GM23338 (cell line): ENCODE results near the gene COL8A2.

Source experiments
- CREB1 ChIP-seq: fragments of 250-450 bp; sonication (Bioruptor Pico); IDR thresholded peaks from 2 replicates; pipeline ENCODE4 v1.5.0; 2020; ENCODE audit warnings: low read depth, mild to moderate bottlenecking, moderate library complexity
- CTCF ChIP-seq, 2 experiments: fragments of 200-600 bp in 1 of 2; sonication (generic) in 1 of 2; conservative IDR thresholded peaks; 2 replicates each; pipeline versions ENCODE4 v1.5.1 to v1.6.1; 2016 to 2017; ENCODE audit warnings: antibody characterized with exemption in 2 of 2, low read depth in 2 of 2, mild to moderate bottlenecking in 2 of 2, moderate library complexity in 1 of 2
- EZH2 ChIP-seq: fragments of 200-600 bp; sonication (generic); IDR thresholded peaks from one replicate; pipeline ENCODE4 v1.8.0; 2017; ENCODE audit warnings: antibody characterized with exemption, mild to moderate bottlenecking, low read depth; ENCODE audit not compliant: unreplicated experiment
- EZH2phosphoT487 ChIP-seq: fragments of 200-600 bp; sonication (generic); IDR thresholded peaks from one replicate; pipeline ENCODE4 v1.8.1; 2018; ENCODE audit warnings: antibody characterized with exemption; ENCODE audit not compliant: unreplicated experiment
- JUNB ChIP-seq: IDR thresholded peaks from one replicate; pipeline ENCODE4 v1.6.1; 2016; ENCODE audit warnings: antibody characterized with exemption; ENCODE audit not compliant: unreplicated experiment
- NANOG ChIP-seq: IDR thresholded peaks from 2 replicates; pipeline ENCODE4 v1.6.1; 2016; ENCODE audit warnings: antibody characterized with exemption, borderline replicate concordance
- POLR2AphosphoS5 ChIP-seq: IDR thresholded peaks from 2 replicates; pipeline ENCODE4 v1.6.1; 2016; ENCODE audit warnings: antibody characterized with exemption, low read depth
- ZNF331 ChIP-seq: fragments of 250-450 bp; sonication (Bioruptor Pico); IDR thresholded peaks from 2 replicates; pipeline ENCODE4 v1.5.0; 2020; ENCODE audit warnings: low read depth, mild to moderate bottlenecking, moderate library complexity
- TF ChIP-seq, protein P1 (sequence below): IDR thresholded peaks from one replicate; pipeline ENCODE4 v1.6.1; 2018; ENCODE audit warnings: antibody characterized with exemption; ENCODE audit not compliant: unreplicated experiment
- TF ChIP-seq, protein P2 (sequence below): IDR thresholded peaks from 2 replicates; pipeline ENCODE4 v1.6.1; 2016; ENCODE audit warnings: antibody characterized with exemption

- TF ChIP-seq EZH2phosphoT487 (no peak), CTCF (conservative IDR thresholded peaks at IDR 0.05; ENCODE audit: low read depth in 2 of 2) (no peak), JUNB (no peak), POLR2AphosphoS5 (no peak), EZH2 (no peak), NANOG (no peak), CREB1 (CRISPR knock-in tag) (no peak), ZNF331 (CRISPR knock-in tag) (no peak)
- TF ChIP-seq, protein P1, sequence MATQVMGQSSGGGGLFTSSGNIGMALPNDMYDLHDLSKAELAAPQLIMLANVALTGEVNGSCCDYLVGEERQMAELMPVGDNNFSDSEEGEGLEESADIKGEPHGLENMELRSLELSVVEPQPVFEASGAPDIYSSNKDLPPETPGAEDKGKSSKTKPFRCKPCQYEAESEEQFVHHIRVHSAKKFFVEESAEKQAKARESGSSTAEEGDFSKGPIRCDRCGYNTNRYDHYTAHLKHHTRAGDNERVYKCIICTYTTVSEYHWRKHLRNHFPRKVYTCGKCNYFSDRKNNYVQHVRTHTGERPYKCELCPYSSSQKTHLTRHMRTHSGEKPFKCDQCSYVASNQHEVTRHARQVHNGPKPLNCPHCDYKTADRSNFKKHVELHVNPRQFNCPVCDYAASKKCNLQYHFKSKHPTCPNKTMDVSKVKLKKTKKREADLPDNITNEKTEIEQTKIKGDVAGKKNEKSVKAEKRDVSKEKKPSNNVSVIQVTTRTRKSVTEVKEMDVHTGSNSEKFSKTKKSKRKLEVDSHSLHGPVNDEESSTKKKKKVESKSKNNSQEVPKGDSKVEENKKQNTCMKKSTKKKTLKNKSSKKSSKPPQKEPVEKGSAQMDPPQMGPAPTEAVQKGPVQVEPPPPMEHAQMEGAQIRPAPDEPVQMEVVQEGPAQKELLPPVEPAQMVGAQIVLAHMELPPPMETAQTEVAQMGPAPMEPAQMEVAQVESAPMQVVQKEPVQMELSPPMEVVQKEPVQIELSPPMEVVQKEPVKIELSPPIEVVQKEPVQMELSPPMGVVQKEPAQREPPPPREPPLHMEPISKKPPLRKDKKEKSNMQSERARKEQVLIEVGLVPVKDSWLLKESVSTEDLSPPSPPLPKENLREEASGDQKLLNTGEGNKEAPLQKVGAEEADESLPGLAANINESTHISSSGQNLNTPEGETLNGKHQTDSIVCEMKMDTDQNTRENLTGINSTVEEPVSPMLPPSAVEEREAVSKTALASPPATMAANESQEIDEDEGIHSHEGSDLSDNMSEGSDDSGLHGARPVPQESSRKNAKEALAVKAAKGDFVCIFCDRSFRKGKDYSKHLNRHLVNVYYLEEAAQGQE: no peak
- TF ChIP-seq, protein P2, sequence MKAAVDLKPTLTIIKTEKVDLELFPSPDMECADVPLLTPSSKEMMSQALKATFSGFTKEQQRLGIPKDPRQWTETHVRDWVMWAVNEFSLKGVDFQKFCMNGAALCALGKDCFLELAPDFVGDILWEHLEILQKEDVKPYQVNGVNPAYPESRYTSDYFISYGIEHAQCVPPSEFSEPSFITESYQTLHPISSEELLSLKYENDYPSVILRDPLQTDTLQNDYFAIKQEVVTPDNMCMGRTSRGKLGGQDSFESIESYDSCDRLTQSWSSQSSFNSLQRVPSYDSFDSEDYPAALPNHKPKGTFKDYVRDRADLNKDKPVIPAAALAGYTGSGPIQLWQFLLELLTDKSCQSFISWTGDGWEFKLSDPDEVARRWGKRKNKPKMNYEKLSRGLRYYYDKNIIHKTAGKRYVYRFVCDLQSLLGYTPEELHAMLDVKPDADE: no peak
Observed at GRCh38 chr1:36091141-36091540, 33.9 kb downstream of the COL8A2 start.
